Measurements from ENCODE around the gene LCP1. TPM values are rescaled to one million over a fixed set of nuclear protein-coding genes. Genes with fewer than 3 reads are reported as not detected.
A peak's percentile ranks its signal among the peaks of the same experiment; 100 is the strongest.

The LCP1 gene
- total and polyA plus RNA-seq, 3 donors from 2014 or later: 24.1 to 80.5 (median 48.7) TPM

DNA sequence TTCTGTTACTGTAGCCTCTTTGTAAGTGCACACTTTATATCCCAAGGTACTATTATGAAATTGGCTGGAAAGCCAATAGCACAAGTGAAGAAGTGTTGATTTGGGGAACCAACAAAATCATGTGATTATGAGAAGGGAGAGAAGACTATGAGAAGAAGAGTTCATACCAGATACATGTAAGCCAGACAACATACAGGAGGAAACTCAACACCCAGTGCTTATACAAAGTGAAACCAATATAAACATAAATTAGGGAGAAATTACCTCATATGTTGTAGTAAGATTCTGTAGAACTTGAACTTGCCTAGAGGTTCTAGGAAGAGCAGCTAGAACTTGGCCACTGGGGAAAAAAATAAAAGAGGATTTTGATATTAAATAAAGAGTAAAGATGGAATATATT lies 94.5 kb downstream of the LCP1 start:
- TF ChIP-seq, protein P1, sequence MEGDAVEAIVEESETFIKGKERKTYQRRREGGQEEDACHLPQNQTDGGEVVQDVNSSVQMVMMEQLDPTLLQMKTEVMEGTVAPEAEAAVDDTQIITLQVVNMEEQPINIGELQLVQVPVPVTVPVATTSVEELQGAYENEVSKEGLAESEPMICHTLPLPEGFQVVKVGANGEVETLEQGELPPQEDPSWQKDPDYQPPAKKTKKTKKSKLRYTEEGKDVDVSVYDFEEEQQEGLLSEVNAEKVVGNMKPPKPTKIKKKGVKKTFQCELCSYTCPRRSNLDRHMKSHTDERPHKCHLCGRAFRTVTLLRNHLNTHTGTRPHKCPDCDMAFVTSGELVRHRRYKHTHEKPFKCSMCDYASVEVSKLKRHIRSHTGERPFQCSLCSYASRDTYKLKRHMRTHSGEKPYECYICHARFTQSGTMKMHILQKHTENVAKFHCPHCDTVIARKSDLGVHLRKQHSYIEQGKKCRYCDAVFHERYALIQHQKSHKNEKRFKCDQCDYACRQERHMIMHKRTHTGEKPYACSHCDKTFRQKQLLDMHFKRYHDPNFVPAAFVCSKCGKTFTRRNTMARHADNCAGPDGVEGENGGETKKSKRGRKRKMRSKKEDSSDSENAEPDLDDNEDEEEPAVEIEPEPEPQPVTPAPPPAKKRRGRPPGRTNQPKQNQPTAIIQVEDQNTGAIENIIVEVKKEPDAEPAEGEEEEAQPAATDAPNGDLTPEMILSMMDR (IDR thresholded peaks at IDR 0.05): no peak
- no peak for TF ChIP-seq POLR2A (IDR thresholded peaks at IDR 0.05)
- no peaks in the 10 kb centered on the region for H3K9me3 ChIP-seq
- no peaks in the 10 kb centered on the region for H3K4me1 ChIP-seq
- intact Hi-C loops (cut with DNase I; ENCODE audit: low total_unique reads): no loop called here
- no peaks in the 10 kb centered on the region for H3K27me3 ChIP-seq
- no peaks in the 10 kb centered on the region for H3K36me3 ChIP-seq (ENCODE audit: low read depth, missing control alignments)
- H3K4me3 ChIP-seq: no peak overlapping the region
- DNase-seq: no peak
- H3K27ac ChIP-seq: no peak overlapping the region

DNA sequence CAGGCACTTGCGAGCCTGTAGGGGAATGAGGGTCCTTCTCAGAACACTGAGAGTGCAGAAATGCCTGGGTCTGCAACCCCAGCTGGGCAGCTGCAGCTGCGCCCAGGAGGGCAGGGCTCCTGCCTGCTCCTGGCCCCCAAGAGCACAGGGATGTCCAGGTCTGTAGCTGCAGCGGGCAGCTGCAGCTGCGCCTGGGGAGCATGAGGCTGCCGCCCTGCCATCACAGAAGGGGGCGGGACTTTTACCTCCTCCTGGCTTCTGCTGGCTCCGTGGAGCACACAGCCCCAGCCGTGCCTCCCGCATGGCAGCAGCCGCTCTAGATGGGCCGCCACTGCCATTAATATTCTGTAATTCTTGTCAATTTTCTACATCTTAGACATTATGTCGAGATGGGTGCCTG lies 95.0 kb downstream of the LCP1 start:
- intact Hi-C loops (cut with DNase I; ENCODE audit: low total_unique reads): no loop called here
- Histone ChIP-seq H3K27me3 (no peaks in the 10 kb centered on the region), H3K36me3 (ENCODE audit: low read depth, missing control alignments) (no peaks in the 10 kb centered on the region), H3K9me3 (no peaks in the 10 kb centered on the region), H3K4me3 (peak overlapping the region in 1 of 2 donors; percentile 4), H3K27ac (no peak overlapping the region), H3K4me1 (no peaks in the 10 kb centered on the region)
- DNase-seq: no peak
- 55 to 73% methylated on average over 8 to 12 of the region's 12 CpGs for WGBS, 2 donors
- TF ChIP-seq, protein P1 (IDR thresholded peaks at IDR 0.05): no peak
- TF ChIP-seq POLR2A (IDR thresholded peaks at IDR 0.05): no peak

DNA sequence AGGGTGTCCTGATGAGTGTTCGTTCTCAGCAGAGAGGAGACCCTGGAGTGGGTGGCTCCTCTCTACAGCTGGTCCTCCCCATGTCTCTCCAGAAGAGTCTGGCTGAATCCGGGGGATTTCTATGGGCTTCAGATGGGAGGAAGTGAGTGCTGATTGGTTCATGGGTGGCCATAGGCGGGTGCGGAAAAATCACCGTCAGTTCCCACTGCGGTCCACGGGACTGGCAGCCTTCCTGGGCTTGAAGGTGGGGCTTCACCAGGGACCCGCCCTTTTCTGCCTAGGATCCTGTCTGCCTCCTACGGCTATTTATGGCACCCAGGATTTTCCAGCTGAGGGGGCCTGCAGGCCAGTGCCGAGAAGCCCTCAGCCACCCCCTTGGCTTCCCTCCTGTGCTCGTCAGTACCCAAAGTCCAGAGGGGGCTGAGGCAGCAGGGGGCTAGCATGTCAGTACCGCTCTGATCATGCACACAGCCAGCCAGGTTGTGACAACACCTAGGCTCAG lies 95.5 kb downstream of the LCP1 start:
- TF ChIP-seq, protein P1 (IDR thresholded peaks at IDR 0.05): no peak
- no peak for TF ChIP-seq POLR2A (IDR thresholded peaks at IDR 0.05)
- no peaks in the 10 kb centered on the region for H3K9me3 ChIP-seq
- no peaks in the 10 kb centered on the region for H3K27me3 ChIP-seq
- peak overlapping the region in 1 of 2 donors; percentile 4 for H3K4me3 ChIP-seq
- H3K36me3 ChIP-seq (ENCODE audit: low read depth, missing control alignments): no peaks in the 10 kb centered on the region
- no peak overlapping the region for H3K27ac ChIP-seq
- 68% methylated on average over 12 of the region's 12 CpGs; no CpG with 5 or more reads in 1 of the 2 donors for WGBS, 2 donors
- DNase-seq: no peak
- H3K4me1 ChIP-seq: no peaks in the 10 kb centered on the region
- intact Hi-C loops (cut with DNase I; ENCODE audit: low total_unique reads): no loop called here

DNA sequence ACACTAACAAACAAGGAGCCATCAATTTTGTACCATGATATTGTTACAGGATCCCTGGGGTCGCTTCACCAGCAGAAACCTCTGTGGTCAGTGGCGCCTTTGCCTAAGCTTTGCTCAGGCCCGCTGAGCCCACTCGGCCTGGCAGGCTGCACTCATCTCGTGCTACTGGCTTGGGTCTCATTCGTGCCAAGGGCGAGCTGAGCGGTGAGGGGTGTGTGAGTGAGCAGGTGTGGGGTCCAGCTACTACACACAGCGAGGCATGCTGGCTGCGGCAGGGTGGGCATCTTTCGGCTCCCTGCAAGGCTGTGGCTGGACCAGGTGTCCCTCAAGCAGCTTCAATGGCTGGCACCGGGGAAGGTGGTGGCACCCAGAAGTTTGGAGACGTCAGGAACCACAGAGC lies 96.2 kb downstream of the LCP1 start:
- Histone ChIP-seq H3K36me3 (ENCODE audit: low read depth, missing control alignments) (no peaks in the 10 kb centered on the region), H3K4me3 (no peak overlapping the region), H3K27me3 (no peaks in the 10 kb centered on the region), H3K4me1 (no peaks in the 10 kb centered on the region), H3K9me3 (no peaks in the 10 kb centered on the region), H3K27ac (no peak overlapping the region)
- no peak for DNase-seq
- WGBS, 2 donors: 59 to 83% methylated on average over 8 to 13 of the region's 13 CpGs
- intact Hi-C loops (cut with DNase I; ENCODE audit: low total_unique reads): no loop called here
- no peak for TF ChIP-seq POLR2A (IDR thresholded peaks at IDR 0.05)
- TF ChIP-seq, protein P1 (IDR thresholded peaks at IDR 0.05): no peak

DNA sequence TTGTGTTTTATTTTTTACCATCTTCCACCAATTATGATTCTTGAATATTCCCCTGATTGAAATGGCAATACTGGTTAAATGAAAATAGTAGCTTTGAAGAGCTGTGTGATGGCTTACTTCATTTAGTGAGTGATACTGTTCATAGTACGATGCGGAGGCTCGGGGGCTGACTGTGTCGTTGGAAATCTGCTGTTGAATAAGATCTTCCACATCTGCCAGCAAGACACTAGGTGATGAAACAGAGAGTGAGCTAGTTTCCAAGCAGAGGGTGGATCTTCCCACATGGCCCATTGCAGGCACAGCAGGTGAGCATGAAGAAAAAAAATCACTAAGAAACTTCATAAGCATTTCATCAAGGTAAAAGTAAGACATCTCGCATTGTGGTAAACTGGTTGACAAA lies 99.7 kb downstream of the LCP1 start:
- no peak overlapping the region for H3K4me3 ChIP-seq
- no peaks in the 10 kb centered on the region for H3K4me1 ChIP-seq
- no peaks in the 10 kb centered on the region for H3K9me3 ChIP-seq
- intact Hi-C loops (cut with DNase I; ENCODE audit: low total_unique reads): no loop called here
- no peaks in the 10 kb centered on the region for H3K27me3 ChIP-seq
- no peak for DNase-seq
- TF ChIP-seq, protein P1 (IDR thresholded peaks at IDR 0.05): no peak
- TF ChIP-seq POLR2A (IDR thresholded peaks at IDR 0.05): no peak
- no peaks in the 10 kb centered on the region for H3K36me3 ChIP-seq (ENCODE audit: low read depth, missing control alignments)
- 88 to 92% methylated on average over 5 of the region's 5 CpGs for WGBS, 2 donors
- H3K27ac ChIP-seq: no peak overlapping the region
